Progenitor cell of endocrine pancreas (in vitro differentiated cells): Measurements from ENCODE around the gene CALHM1. TPM values are rescaled to one million over a fixed set of nuclear protein-coding genes. Genes with fewer than 3 reads are reported as not detected.

Experiments used
- DNase-seq: peaks from one replicate; pipeline ENCODE4 v3.0.0; 2021; ENCODE audit warnings: low spot score; ENCODE audit not compliant: unreplicated experiment
- H3K27ac Mint-ChIP-seq: 2 replicates; pipeline ENCODE4 v1.8.0; 2021; ENCODE audit warnings: mild to moderate bottlenecking, moderate library complexity, mixed read lengths
- H3K27me3 Mint-ChIP-seq: 2 replicates; pipeline ENCODE4 v1.8.0; 2021; ENCODE audit warnings: mixed read lengths
- H3K36me3 Mint-ChIP-seq: 2 replicates; pipeline ENCODE4 v1.8.0; 2022; ENCODE audit warnings: mixed read lengths; ENCODE audit not compliant: insufficient read depth
- H3K4me1 Mint-ChIP-seq: 2 replicates; pipeline ENCODE4 v1.8.0; 2021; ENCODE audit warnings: low read depth, mixed read lengths
- H3K4me3 Mint-ChIP-seq: 2 replicates; pipeline ENCODE4 v1.8.0; 2021; ENCODE audit warnings: low read depth, mild to moderate bottlenecking, moderate library complexity, mixed read lengths
- H3K9me3 Mint-ChIP-seq: 2 replicates; pipeline ENCODE4 v1.8.0; 2021; ENCODE audit warnings: low read depth, mixed read lengths
- total RNA-seq: library from RNA; stranded (reverse); gene quantifications from 2 replicates; pipeline ENCODE4 v1.2.1, GENCODE V29; 2021
- TF ChIP-seq, protein P1 (sequence below): fragments of 200-600 bp; sonication (generic); IDR thresholded peaks from one replicate; pipeline ENCODE4 v1.5.0; 2021; ENCODE audit warnings: antibody characterized with exemption, mild to moderate bottlenecking; ENCODE audit not compliant: unreplicated experiment

Gene CALHM1
- total RNA-seq, 1 donor from 2014 or later, result not detected

DNA sequence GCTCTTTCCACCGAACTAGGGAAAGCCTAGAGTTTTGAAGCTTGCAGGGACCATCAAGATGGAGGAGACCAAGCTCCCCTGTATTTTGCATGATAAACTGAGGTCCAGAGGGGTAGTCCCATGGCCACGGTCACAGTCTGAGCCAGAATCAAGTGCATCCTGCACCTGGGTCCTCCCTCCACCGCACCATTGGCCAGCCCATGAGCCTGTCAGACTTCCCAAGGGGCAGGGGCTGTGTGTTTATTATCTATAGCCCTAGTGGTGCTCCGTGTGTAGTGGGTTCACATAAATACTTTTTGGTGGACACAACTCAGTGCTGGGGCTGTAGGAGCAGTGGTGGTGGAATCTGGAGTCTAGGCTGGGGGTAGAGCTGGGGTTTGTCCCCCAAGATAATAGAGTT is 16.7 kb upstream of the CALHM1 start:
- H3K27ac Mint-ChIP-seq, result no peak overlapping the region

DNA sequence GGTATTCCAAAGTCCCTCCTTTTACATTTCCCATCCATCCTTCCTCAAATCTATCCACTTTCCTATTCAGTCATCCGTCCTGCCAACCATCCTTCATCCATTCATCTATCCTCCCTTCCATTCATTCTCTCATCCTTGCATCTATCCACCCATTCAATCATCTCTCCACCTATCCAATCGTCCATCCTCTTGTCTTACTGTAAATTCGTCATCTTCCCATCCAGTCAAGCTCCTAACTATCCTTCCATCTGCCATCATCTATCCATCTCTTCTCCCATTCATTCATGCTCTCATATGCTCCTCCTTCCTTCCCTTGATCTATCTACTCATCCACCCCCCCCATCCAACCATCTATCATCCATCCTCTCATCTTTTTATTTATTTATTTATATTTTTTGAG is 15.4 kb upstream of the CALHM1 start:
- TF ChIP-seq, protein P1, sequence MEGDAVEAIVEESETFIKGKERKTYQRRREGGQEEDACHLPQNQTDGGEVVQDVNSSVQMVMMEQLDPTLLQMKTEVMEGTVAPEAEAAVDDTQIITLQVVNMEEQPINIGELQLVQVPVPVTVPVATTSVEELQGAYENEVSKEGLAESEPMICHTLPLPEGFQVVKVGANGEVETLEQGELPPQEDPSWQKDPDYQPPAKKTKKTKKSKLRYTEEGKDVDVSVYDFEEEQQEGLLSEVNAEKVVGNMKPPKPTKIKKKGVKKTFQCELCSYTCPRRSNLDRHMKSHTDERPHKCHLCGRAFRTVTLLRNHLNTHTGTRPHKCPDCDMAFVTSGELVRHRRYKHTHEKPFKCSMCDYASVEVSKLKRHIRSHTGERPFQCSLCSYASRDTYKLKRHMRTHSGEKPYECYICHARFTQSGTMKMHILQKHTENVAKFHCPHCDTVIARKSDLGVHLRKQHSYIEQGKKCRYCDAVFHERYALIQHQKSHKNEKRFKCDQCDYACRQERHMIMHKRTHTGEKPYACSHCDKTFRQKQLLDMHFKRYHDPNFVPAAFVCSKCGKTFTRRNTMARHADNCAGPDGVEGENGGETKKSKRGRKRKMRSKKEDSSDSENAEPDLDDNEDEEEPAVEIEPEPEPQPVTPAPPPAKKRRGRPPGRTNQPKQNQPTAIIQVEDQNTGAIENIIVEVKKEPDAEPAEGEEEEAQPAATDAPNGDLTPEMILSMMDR, result no peak
- Mint-ChIP-seq H3K9me3 (no peaks in the 10 kb centered on the region), H3K27ac (no peak overlapping the region), H3K4me3 (no peak overlapping the region), H3K36me3 (no peaks in the 10 kb centered on the region), H3K4me1 (no peaks in the 10 kb centered on the region), H3K27me3 (peaks cover 19% of the 10 kb centered on the region)
- no peak for DNase-seq

More for the DNA sequence above, 16.7 kb upstream of the CALHM1 start:
- H3K4me3 Mint-ChIP-seq, result no peak overlapping the region
- no peak for DNase-seq
- H3K27me3 Mint-ChIP-seq, result peaks cover 7% of the 10 kb centered on the region
- TF ChIP-seq, protein P1, result no peak
- no peaks in the 10 kb centered on the region for H3K36me3 Mint-ChIP-seq
- H3K9me3 Mint-ChIP-seq, result no peaks in the 10 kb centered on the region
- no peaks in the 10 kb centered on the region for H3K4me1 Mint-ChIP-seq

DNA sequence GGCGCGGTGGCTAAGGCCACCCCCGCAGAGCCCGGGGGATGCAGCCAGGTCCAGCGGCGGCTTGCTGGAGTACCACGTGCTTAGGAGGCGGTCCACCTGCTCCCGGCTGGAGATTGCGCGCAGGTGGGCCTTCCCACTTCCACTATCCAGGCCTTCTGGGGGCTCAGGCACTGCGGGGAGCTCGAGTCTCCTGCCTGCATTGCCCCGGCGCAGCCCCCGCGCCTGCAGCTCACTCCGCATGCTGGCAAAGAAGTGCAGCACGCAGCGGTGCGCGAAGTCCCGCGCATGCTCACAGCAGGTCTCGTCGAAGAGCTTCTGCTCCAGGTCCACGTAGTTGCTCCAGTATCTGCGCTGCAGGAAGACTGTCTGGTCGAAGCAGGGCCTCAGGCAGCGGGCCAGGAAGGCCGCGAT is 14.6 kb upstream of the CALHM1 start:
- no peaks in the 10 kb centered on the region for H3K9me3 Mint-ChIP-seq
- no peak overlapping the region for H3K4me3 Mint-ChIP-seq
- H3K27me3 Mint-ChIP-seq, result peaks cover 20% of the 10 kb centered on the region
- H3K36me3 Mint-ChIP-seq, result no peaks in the 10 kb centered on the region
- no peaks in the 10 kb centered on the region for H3K4me1 Mint-ChIP-seq
- DNase-seq, result no peak
- no peak overlapping the region for H3K27ac Mint-ChIP-seq
- TF ChIP-seq, protein P1, result no peak

DNA sequence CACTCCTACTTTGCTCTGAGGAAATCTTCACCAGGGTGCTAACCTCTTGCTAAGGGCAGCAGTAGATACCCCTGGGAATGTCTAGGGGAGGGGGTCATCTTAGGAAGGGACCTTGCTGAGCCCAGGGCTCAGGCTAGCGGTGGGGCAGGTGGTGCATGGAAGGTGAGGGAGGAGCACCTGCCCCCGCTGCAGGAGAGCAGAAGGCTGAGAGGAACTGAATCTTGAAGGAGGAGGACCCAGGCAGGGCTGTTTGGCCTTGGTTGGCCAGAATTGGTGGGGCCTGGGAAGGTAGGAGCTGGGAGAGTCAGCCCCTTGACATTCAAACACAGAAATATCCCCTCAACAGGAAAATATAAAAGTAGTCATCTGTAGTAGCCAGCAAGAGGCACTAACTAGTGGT is 13.3 kb upstream of the CALHM1 start:
- H3K9me3 Mint-ChIP-seq, result no peaks in the 10 kb centered on the region
- H3K4me3 Mint-ChIP-seq, result no peak overlapping the region
- H3K27me3 Mint-ChIP-seq, result peaks cover 28% of the 10 kb centered on the region
- no peak for DNase-seq
- H3K4me1 Mint-ChIP-seq, result no peaks in the 10 kb centered on the region
- TF ChIP-seq, protein P1, result no peak
- H3K27ac Mint-ChIP-seq, result no peak overlapping the region
- no peaks in the 10 kb centered on the region for H3K36me3 Mint-ChIP-seq

DNA sequence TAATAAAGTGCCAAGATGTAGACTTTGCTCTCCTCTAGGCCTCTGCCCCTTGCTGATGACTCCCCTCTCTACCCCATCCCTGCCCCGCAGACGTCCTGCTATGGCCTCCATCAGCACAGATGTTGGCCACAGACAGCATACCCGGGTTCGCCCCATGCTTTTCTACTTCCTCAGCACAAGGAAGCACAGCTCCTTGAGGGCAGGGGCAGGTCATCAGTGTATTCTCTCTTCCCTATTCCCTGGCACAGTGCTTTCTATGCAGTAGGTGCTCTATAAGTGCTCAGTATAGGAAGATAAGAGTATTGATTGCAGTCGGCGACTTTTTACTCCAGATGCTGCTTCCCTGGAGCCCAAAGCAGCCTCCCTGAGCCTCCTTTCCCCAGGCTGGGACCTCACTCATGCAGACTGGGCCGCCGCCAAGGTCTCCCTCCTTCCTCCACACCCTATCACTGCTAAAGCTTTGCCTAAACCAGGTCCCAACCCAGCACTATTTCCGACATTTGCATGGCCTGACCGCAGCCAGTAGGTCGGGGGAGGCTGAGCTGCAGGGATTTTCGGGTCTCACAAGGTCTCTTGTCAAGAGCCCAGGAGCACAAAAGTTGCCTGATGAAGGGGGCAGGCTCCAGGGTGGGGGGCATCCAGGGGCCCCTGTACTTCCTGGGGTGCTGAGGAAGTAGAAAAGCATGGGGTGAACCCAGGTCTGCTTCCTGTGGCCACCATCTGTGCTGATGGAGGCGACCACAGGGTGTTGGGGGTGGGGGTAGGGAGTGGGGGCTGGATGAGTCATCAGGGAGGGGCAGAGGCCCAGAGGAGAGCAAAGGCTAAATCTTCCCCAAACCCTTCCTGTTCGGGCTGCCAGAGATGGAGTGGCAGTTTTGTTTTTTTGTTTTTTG is 12.3 kb upstream of the CALHM1 start:
- no peak overlapping the region for H3K27ac Mint-ChIP-seq
- no peak overlapping the region for H3K4me3 Mint-ChIP-seq
- H3K36me3 Mint-ChIP-seq, result no peaks in the 10 kb centered on the region
- DNase-seq, result no peak
- TF ChIP-seq, protein P1, result no peak
- no peaks in the 10 kb centered on the region for H3K9me3 Mint-ChIP-seq
- no peaks in the 10 kb centered on the region for H3K4me1 Mint-ChIP-seq
- H3K27me3 Mint-ChIP-seq, result peaks cover 28% of the 10 kb centered on the region
